Ureter (tissue), 1 donor: ENCODE measurements around the gene CELF4. TPM values are rescaled to one million over a fixed set of nuclear protein-coding genes. Genes with fewer than 3 reads are reported as not detected.
"Not testable (repeated sequence)": the region's sequence is repeated elsewhere in the genome, so short reads cannot be mapped to it uniquely, and the experiment has no call there.

Experiments used
- DNase-seq: peaks from one replicate; pipeline ENCODE4 v3.0.0-alpha.2; 2020; ENCODE audit warnings: low spot score
- total RNA-seq: library from RNA; stranded (reverse); gene quantifications from one replicate; pipeline ENCODE4 v1.2.4, GENCODE V29; 2023
- donor health status: DM: yes; HTN: yes; CAD: no.

CELF4 gene
- total RNA-seq, 1 donor from 2014 or later: not detected

DNA sequence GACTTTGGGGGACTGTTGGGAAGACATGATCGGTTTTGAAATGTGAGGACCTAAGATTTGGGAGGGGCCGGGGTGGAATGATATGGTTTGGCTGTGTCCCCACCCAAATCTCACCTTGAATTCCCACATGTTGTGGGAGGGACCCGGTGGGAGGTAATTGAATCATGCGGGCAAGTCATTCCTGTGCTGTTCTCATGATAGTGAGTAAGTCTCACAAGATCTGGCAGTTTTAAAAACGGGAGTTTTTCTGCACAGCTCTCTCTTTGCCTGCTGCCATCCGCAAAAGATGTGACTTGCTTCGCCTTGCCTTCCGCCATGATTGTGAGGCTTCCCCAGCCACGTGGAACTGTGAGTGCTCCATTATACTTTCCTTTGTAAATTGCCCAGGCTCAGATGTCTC lies 207.5 kb downstream of the CELF4 start:
- not testable (repeated sequence) for DNase-seq

DNA sequence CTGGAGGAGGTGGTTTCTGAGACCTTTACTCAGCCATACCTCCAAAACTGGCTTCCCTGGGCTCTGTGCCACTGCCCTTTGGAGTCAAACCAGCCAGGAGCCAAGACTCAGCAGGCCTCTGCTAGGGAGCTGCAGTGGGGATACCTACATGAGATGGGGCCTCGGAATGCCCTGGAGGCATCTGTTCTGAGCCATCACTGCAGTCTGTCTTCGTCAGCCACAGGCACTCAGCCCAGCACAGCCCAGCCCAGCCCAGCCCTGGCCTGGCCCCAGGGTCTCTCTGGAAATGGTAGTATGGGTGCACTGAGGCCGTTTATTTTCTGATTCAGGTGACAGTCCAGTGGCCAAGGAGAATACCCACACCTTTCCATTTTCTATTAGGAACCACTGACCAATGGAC lies 209.8 kb downstream of the CELF4 start:
- DNase-seq: no peak

- no peak for DNase-seq
These were observed 214.5 kb downstream of the CELF4 start for GRCh38 chr18:37351110-37351509.

DNA sequence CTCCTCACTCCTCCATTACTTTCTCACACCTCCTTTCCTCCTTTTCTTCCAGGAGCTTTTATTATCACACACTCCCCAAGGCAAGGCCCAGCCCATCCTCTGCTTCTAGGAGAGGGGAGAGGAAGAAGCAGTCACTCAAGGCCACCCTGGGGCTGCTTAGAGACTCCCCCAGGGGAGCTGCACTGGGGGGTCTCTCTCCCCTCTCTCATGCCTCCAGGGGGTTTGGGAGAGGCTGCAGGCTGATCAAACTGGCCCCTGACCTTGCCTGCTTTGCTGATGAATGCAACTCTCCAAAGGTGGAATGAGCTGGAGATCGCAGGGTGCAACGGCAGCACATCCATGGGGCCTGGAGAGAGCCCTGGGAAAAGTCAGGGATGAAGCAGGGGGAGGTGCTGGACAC lies 216.9 kb downstream of the CELF4 start:
- no peak for DNase-seq

GRCh38 chr18:37346048-37346447 lies 219.6 kb downstream of the CELF4 start:
- DNase-seq: no peak

DNA sequence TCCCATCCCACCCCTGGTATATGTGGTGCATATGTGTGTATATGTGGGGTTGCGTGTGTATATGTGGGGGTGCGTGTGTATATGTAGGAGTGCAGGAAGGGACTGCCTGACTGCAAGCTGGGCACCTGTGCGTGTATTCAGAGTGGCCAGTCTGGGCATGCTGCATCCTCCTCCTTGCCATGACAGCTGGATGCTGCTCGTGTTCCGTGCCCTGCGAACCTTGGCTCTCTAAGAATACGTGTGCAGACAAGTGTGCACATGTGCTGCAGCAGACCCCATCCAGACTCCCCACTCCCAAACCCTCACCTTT lies 222.1 kb downstream of the CELF4 start:
- no peak for DNase-seq

GRCh38 chr18:37341473-37342086 lies 224.0 kb downstream of the CELF4 start:
- no peak for DNase-seq

DNA sequence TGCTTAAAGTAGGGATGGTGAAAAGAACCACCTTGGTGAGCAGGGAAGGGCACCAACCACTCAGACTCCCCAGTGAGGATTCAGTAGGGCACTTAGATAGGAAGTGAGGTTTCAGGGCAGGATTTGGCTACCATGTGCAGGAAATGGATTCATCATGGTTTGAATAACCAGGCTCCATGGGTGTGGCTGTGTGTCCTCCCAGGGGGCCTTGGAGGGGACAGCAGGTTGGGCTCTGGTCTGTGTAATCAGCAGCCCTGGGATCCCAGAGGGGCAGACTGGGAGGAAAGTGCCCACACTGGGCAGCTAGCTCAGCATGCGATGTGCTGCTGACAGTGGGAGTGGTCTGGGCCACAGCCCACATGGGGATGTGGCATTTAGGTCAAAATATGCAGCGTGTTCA lies 224.6 kb downstream of the CELF4 start:
- no peak for DNase-seq

DNA sequence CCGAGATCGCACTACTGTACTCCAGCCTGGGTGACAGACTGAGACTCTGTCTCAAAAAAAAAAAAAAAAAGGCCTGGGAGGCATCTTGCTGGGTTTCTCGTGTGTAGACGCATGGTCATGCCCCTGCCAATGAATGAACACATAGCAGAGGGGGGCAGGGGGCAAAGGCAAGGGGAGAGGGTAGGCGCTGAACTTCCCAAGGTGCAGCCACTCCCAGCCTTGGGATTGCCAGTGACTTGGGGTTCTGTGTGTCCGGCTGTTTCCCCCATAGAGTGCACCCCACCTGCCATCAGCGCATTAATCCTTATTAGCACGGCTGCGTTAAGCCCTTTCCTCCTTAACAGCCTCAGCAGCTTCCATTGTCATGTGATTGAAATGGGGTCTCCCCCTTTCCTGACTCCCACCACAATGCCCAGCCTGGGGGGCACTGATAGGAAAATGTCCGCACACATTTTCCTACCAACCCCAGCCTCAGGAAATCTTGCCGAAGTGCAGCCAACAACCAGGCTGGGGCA lies 225.8 kb downstream of the CELF4 start:
- DNase-seq: no peak

- no peak for DNase-seq
These were observed 228.9 kb downstream of the CELF4 start for GRCh38 chr18:37336568-37337285.

GRCh38 chr18:37335409-37335736 lies 230.2 kb downstream of the CELF4 start:
- no peak for DNase-seq

DNA sequence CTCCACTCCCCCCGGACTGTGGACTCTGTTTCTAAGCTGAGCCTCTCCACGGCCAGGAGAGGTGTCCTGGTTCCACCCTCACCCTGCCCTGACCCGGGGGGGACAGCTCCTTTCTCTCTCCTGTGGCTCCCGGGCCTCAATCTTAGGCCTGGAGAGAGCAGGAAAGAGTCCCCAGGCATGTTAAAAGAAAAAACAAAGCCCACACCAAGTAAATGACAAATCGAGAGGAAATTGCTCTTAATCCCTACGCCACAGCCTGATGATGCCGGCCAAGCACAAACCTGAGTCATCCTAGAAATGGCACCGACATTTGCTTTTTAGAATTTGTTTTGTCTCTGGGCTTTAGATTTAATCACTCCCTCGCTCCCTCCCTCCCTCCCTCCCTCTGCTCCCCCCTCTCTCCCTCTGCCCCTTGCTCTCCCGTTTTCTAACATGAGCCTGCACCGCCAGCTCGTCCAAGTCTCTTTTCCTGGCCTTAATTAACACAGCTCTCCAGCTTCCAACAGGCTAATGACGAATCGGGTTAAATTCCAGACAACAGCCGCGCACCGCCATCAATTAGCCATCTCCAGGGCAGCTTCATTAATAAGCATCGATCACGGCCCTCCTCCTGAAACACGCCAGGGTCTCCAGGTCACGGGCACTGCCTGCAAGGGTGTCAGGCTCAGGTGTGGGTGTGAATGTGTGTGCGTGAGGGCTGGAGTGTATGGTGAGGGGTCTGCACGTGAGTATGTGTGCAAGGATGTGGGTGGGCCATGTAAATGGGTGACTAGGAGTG lies 230.8 kb downstream of the CELF4 start:
- DNase-seq: no peak

- no peak for DNase-seq
These were observed 232.8 kb downstream of the CELF4 start for GRCh38 chr18:37332628-37333420.

DNA sequence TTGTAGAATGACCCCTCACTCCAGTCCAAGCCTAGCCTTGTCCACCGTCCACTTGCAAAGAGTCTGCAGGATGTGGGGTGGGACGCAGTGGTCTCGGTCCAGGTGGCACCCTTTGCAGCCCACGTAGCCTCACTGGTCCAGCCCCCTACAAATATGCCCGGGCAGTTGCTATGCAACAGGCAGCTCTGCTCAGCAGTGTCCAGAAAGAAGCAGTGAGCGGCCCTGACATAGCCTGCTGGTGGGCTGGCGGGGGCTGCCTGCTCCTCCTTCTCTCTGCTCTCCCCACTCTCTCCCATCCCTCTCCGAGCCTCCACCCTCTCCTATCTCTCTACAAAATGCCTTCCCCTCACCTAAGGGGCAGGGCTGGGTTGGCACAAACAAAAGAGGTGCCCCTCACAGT lies 233.4 kb downstream of the CELF4 start:
- DNase-seq: no peak

GRCh38 chr18:37330173-37330572 lies 235.4 kb downstream of the CELF4 start:
- no peak for DNase-seq

GRCh38 chr18:37328946-37329719 lies 236.5 kb downstream of the CELF4 start:
- no peak for DNase-seq

DNA sequence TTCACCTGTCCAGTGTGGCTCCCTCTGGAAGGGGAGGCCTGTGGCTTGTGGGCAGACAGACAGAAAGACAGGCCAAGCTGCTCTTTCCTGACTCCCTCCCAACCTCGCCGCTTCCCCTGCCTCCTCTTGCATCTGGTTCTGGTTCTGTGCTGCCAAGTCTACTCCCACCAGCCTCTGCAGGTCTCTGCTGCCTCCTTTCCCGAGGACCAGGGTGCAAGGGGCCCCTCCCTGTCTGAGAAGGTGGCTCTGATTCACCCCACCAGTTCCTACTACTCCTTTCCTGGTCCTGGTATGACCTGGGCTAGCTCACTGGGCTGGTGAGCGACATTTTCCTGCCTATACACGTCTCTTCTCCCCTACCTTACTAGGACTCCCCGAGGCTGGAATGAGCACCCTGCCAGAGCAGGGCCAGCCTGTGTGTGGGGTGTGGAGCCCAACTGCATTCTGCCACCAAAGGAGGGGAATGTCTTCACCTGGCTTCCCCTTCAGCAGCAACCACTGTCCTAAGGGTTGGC lies 238.5 kb downstream of the CELF4 start:
- DNase-seq: no peak

DNA sequence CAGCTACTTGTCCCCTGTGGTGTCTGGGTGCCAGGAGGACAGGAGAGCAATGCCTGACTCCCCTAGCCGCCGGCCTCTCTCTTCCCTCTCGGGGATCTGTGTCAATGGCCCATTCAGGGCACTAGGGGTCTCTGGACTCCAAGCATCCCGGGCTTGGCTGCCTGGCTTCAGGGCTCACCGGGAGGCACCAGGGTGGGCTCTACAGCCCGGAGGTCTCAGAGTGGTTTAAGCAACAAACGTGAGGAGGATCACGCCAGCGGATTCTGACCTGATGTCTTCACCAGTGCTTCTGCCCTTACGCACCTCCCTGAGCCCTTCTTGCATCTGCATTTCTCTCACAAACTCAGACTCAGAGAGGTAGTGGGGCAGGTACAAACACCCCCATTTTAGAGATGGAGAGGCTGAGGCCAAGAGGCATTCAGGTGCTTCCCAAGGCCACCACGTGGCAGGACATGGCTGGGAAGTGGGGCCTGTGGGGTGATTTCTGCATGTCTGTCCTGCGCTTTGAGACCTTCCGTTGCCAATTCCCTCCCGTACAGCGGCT lies 243.0 kb downstream of the CELF4 start:
- DNase-seq: no peak

DNA sequence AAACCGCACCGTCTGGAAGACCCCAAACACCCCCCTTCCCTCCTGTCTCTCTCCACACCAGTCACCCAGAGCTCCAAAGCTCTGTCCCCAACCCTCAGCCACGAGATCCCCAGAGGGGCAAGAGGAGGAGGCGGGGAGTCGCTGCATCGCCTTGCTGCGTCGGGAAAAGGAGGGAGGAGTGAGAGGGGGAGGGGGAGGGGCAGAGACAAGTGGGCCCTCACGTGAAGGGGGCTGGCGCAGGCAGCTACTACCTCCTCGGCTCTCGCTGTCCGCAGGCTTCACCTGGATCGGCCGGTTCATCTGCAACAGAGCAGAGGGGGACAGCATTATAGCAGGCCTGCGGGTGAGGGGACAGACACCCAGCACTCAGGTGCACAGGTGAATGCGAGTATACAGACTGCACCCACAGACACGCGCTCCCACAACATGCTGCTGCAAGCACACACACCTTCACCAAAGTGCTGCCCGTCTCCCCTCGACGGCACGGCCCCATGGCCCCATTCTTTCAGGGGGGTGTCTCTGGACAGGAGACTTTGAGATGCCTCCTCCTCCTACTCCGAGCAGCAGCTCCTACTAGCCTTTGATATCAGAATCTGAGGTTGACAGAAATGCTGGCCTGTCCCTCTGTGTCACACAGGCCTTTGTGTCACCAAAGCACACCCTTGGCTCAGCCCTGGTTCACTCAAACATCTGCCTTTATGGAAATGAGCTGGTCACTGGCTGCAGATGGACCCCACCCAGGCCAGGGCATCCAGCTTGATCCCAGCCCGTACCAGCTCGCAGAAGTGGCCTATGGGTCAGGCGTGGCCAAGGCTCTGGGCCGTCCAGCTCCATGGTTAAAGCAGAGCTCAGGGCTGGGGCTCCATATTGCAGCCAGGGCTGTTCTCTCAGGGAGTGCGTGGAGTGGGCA lies 243.8 kb downstream of the CELF4 start:
- DNase-seq: no peak

DNA sequence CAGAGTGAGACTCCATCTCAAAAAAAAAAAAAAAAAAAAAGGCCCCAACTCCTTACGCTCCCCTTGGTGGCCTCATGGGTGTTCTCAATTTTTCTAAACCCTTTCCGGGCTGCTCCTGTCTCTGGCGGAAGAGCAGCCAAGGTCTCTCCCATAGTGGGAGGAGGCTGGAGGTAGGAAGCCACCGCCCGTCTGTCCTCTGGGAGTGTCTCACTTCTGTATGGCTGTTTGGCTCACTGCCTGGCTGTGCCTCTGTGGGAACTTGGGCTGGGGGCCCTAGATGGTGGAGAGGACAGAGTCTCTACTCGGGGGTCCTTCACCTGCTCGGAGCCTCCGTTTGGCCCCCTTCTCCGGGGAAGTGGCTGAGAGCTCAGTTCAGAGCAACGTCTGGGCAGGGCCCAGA lies 245.3 kb downstream of the CELF4 start:
- no peak for DNase-seq
